HG03159 (cell line): Measurements from ENCODE around the gene PRRC2B.
"Not testable (repeated sequence)": the region's sequence is repeated elsewhere in the genome, so short reads cannot be mapped to it uniquely, and the experiment has no call there.

Source experiments
- ATAC-seq: cut with Tn5 transposase; IDR thresholded peaks from one replicate; pipeline ENCODE4 v1.9.1; 2021; ENCODE audit warnings: mild to moderate bottlenecking, moderate library complexity; ENCODE audit not compliant: unreplicated experiment

The PRRC2B gene

GRCh38 chr9:131467214-131467935 lies 73.5 kb downstream of the PRRC2B start:
- no peak for ATAC-seq

- ATAC-seq: no peak
Observed at GRCh38 chr9:131468031-131468430, 74.1 kb downstream of the PRRC2B start.

GRCh38 chr9:131469356-131469755 lies 75.5 kb downstream of the PRRC2B start:
- no peak for ATAC-seq

GRCh38 chr9:131469951-131470350 lies 76.1 kb downstream of the PRRC2B start:
- ATAC-seq: no peak

GRCh38 chr9:131470581-131470991 lies 76.7 kb downstream of the PRRC2B start:
- ATAC-seq: no peak

GRCh38 chr9:131472085-131472484 lies 78.2 kb downstream of the PRRC2B start:
- not testable (repeated sequence) for ATAC-seq

GRCh38 chr9:131473198-131473885 lies 79.5 kb downstream of the PRRC2B start:
- no peak for ATAC-seq

- no peak for ATAC-seq
Observed at GRCh38 chr9:131473891-131474290, 80.0 kb downstream of the PRRC2B start.

GRCh38 chr9:131474711-131475110 lies 80.8 kb downstream of the PRRC2B start:
- ATAC-seq: no peak

GRCh38 chr9:131475111-131475955 lies 81.4 kb downstream of the PRRC2B start:
- ATAC-seq: no peak

GRCh38 chr9:131475956-131476776 lies 82.3 kb downstream of the PRRC2B start:
- no peak for ATAC-seq

GRCh38 chr9:131476777-131477345 lies 83.0 kb downstream of the PRRC2B start:
- no peak for ATAC-seq

GRCh38 chr9:131477367-131477766 lies 83.5 kb downstream of the PRRC2B start:
- no peak for ATAC-seq

- no peak for ATAC-seq
Observed at GRCh38 chr9:131477816-131478419, 84.0 kb downstream of the PRRC2B start.

GRCh38 chr9:131478421-131478868 lies 84.6 kb downstream of the PRRC2B start:
- ATAC-seq: no peak

- no peak for ATAC-seq
Observed at GRCh38 chr9:131478911-131479310, 85.0 kb downstream of the PRRC2B start.

GRCh38 chr9:131480258-131480657 lies 86.4 kb downstream of the PRRC2B start:
- ATAC-seq: no peak

- ATAC-seq: no peak
Observed at GRCh38 chr9:131481441-131482342, 87.8 kb downstream of the PRRC2B start.
